CD4-positive, alpha-beta T cell treated with Interleukin-6 for 4 hours (primary cell): ENCODE results near the gene SARS1.
"Not testable (repeated sequence)": the region's sequence is repeated elsewhere in the genome, so short reads cannot be mapped to it uniquely, and the experiment has no call there.

Experiments used
- DNase-seq: peaks from one replicate; pipeline ENCODE4 v3.0.0-alpha.2; 2020; ENCODE audit warnings: mixed read lengths

Gene SARS1

GRCh38 chr1:109279615-109280278 lies 66.0 kb downstream of the SARS1 start:
- no peak for DNase-seq

GRCh38 chr1:109280862-109281261 lies 67.1 kb downstream of the SARS1 start:
- DNase-seq = no peak

- no peak for DNase-seq
These were observed 68.2 kb downstream of the SARS1 start for GRCh38 chr1:109281680-109282496.

- DNase-seq = no peak
These were observed 68.8 kb downstream of the SARS1 start for GRCh38 chr1:109282497-109282951.

- peak; percentile 92 for DNase-seq
These were observed 69.4 kb downstream of the SARS1 start, which contains the start of gene PSRC1 for GRCh38 chr1:109282952-109283747. Gene PSRC1 (minus strand): TSS chr1:109283145.

- DNase-seq = no peak
These were observed 70.3 kb downstream of the SARS1 start for GRCh38 chr1:109283748-109284600.

GRCh38 chr1:109286762-109287161 lies 73.0 kb downstream of the SARS1 start:
- DNase-seq = not testable (repeated sequence)
